C1 segment of cervical spinal cord (tissue), 14 donors: ENCODE measurements around the gene TLR3.

ENCODE experiments used
- DNase-seq, 14 donors: peaks; one replicate each; lab custom pipeline; 2025; lab: John Stamatoyannopoulos, UW

TLR3 gene

DNA sequence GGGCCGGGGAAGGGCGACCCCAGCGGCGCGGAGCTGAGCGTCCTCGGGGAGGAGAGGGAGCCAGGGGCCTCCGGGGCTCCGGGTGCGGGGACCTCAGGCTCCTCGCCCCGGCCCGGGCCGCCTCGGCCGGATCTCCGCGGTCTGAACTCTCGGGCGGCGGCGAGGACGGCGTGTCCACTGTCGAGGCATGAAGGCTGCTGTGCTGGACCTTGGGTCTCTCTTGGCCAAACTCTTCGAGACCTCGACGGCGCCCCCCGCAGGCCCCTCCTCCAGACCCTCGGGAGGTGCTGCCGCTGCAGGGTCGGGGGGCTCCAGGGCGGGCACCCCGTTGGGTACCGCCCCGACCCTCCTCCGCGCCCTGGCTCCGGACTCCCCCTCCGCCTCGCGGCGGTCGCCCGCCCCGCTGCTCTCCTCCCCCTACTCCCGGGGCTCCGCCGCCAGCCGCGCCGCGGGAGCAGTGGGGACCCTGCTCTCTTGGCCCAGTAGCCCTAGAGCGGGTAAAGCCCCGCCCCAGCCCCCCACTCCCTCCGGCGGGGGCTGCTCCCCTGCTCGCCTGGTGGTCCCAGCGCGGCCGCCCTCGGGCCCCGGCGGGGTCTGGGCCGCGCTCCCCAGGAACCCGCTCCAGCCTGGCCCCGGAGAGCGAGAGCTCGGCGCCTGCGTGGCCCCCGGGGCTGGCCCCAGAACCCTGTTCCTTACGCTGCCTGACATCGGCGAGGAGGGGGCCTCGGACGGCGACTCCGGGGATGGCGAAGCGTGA is 36.1 kb downstream of the TLR3 start:
- DNase-seq = peak in 1 of 14 donors; percentile 17

DNA sequence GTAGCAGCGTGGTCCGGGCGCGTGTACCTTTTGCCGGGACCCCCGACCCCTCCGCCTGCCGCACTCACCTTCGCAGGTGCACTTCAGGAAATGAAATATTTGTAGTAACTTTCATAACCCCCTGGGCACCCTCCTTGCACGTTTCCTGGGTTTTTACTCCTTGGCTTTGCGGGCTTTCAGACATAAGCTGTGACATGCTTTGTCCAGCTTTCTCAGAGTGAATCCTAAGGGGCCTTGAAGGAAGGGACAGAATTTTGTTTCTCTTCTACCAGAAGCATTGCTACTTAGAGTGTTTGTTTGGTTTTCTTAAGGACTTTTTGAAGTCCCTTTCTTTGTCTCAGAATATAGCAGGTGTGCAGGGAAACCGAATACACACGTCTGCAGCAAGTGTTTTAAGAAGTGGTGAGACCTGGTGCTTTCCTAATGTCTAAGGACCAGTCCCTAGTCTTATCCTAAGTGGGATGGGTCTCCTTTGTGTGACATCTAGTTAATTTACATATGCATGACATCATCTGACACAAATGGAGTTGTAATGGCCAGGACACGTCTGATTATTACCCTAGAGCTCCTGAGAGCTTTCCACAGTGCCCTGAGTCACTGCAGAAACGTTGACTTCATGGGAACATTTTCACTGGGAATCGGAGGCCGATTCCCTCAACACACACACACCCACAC is 36.8 kb downstream of the TLR3 start:
- no peak for DNase-seq

DNA sequence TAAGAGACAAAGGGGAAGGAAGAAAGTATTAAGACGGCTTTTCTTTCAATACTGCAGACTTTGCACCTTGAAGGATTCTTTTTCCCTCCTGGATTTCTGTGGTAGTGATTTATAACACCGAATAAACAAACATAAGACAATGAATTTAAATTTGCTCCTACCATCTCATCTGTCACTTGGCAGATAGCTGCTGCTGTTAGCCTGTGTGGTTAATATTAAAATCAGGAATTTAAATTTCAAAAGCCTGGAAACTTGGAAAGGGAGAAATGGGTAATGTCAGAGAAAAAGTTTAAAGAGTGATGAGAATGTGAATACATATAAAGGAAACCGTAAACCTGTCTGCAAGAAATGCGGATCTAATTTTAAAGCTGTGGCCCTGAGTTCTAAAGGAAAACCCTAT is 39.0 kb downstream of the TLR3 start:
- no peak for DNase-seq

DNA sequence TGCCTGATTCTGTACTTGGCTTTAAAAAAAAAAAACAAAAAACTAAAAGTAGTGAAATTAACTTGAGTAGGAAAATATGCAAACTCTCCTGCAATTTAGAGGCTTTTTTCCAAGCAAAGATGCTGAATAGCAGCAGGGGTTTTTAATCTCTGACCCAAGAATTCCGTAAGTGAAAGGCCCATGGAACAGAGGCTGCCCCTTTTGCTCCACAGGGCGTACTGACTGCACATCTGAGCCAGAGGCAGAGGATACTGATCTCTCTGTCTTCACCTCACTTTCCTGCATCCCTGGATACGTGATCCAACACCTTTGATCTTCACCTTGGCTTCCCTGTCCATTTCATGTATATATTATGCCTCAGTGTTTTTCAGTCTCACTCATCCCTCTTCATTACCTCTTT is 39.4 kb downstream of the TLR3 start:
- DNase-seq = no peak

DNA sequence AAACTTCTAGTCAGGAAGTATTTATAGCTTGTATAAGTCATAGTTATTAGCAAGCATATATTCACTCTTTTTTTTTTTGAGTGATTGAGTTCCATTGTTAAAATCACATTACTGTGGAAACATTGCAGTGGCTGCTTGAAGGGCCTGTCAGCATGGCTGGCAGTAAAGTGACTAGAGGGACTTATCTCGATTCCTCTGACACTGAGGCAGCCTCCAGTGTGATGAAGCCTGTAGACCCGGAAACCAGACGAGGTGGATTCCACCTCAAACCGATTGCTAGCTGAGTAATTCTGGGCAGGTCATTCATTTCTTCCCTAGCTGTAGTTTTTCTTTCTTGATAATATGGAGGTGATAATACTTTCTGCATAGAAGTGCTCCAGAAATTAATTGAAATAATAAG is 40.3 kb downstream of the TLR3 start:
- DNase-seq = no peak

DNA sequence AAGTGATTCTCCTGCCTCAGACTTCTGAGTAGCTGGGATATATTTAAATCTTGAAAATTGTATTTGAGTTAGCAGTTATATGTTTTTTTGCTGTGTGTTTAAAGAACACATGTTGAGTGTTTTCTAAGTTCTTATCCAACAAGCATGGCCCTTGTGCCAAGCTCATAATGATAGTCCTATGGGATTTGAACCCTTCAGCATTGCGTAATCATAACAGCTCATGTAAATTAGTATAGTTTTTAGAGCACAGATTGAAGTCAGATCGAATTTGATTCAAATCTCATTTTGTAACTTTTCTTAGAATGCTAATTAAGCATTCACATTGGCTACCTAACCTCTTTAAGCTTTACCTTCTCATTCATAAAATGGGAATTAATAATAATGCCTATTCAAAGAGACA is 47.7 kb downstream of the TLR3 start:
- no peak for DNase-seq

DNA sequence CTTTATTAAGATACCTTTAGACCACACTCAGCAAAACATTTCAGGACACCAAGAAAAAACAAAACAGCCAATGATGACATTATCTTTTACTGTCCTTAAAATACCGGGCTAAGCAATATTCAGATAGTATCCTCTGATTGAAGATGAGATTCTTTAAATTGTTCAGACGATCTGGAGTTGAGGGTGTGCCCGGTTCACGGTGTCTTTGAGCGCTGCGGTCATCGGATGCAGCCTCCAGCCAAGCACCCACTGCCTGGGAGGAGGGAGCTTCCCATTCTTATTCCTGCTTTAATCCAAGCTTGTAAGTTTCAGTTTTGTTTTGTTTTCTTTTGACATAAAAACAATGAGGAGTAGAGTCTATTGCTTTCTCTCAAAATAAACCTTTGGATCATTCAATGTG is 49.6 kb downstream of the TLR3 start:
- DNase-seq = no peak

DNA sequence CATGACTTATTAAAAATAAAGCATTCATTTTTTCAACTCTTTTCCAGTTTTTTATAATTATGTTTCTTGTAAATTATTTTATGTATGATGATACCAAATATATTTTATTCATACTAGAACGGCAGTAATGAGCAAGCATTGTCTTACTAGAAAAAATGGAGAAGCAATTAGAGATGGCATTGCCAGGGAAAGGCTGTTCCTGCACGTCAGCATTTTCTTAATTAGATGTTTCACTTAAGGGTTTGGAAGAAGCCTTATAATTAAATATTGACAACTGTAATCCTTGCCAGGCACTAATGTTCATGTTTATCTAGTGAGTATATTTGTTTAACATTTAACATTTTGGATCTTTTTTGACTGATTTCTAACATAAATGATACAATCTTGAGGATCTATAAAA is 52.1 kb downstream of the TLR3 start:
- DNase-seq = no peak

DNA sequence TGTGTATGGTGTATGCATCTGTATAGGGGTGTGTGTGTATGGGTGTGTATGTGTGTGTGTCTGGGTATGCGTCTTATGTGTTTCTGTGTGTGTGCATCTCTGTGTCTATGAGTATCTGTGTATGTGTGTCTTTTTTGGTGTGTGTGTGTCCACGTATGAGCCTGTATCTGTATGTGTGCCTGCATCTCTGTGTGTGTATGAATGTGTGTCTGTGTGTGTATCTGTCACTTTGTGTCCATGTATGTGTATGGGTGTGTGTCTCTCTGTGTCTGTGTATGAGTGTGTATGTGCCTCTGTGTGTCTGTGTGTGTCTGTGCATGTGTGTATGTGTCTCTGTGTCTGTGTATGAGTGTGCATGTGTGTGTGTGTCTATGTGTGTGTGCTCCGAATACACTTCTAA is 59.9 kb downstream of the TLR3 start:
- DNase-seq = no peak

DNA sequence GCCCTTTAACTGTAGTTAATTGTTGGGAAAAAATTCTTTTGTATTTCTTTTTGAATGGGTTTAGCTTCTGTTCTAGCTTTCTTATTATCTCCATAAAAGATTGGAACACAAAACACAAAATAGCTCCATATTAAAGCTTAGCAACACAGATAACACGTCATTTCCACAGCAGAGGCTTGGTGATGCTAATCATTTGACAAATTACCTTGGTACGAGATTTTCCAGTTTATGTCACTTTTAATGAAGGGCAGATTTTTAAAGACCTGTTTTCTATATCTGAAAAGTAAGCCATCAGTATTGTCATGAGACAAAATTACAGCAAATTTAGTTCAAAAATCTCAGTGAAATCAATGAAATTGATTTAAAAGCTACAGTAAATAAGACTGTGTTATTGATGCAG is 63.0 kb downstream of the TLR3 start:
- no peak for DNase-seq

DNA sequence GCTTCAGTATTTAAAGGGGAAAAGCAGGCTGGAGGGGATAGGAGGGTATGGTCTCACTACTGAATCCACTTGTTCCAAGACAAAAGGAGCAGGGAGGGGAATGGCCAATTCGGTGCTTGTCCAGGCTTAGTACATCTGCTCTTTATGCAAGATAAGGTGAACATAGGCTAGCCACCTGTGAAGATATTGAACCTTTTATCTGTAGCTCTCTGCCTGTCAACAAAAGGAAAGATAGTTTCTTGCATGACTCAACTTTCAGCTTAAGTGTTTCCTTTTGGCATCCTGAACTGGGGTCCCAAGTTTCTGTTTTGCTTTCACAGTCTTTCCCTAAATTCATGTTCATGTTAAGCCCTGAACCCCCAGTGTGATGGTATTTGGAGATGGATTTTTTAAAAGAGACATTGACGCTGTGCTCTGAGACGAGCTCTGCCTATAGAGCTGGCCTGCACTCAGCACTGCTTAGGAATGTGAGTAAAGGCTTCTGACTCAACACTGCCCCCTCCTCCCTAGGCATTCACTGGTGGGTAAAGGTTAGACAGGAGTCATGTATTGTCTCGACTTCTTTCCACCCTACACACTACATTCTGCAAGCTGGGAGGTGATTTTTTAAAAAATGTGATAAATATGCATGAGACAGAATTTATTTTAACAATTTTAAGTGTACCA is 63.8 kb downstream of the TLR3 start:
- no peak for DNase-seq

DNA sequence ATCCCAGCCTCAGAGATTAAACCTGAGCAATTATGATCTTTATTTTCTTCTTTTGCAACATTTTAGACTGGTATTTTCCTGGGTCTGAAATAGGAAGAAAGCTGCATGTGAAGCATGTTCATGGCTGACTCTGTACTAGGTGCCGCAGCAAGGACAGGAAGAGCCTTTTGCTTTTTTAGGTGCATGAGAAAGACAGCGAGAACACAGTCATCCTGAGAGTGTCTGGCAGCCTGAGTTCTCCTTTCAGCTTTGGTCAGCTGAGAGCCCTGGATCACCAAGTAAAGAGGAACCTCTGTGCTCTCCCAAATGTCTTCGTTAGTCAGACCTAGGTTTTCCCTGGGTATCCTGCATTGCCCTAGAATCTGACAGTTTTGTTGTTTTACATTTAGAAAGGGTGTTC is 65.3 kb downstream of the TLR3 start:
- DNase-seq = peak in 4 of 14 donors; percentile 22 to 57 (median 28)

DNA sequence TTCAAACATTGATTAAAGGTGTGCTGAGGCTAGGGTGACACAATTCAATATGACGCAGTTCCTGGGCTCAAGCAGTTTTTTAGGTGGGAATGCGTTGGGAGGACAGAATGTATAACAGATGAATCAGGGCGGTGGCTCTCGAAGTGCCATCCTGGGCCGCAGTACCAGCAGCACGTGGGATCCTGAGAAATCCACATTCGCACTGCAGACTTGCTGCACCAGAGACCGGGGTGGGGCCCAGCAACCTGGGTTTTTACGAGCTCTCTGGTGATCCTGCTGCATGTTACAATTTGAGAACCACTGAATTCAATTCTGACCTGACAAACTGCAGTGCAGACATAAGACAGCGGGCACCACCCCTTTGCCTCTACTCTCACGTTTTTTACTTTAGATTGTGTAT is 65.9 kb downstream of the TLR3 start:
- no peak for DNase-seq

DNA sequence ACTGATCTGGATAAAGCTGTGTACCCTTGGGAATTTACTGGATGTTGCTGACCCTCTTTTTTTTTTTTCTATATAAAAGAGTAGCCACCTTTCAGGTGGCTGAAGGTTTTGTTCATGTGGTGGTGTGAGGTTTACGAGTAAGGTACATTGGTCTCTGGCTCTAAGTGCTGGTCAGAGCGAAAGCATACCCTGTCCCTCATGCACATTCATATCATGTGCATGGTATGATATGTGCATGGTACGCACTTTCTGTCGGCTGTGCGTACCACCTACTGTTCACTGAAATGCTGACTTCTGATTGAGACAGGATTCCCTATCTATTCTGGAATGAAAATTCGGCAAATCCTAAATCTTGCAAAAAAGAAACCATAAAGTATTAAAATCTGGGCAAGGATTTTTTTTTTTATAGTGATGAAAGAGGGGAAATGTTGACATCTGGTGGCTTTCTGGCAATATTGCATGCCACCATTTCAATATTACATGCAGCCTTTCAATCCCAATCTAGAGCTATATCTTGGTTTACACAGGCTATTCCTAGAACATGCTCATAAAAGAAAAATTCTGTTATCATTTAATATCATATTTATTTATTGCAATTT is 68.3 kb downstream of the TLR3 start:
- DNase-seq = no peak
